GM21619 (cell line): ENCODE measurements around the gene CD93.

Source experiments
- ATAC-seq: cut with Tn5 transposase; IDR thresholded peaks from one replicate; pipeline ENCODE4 v1.9.1; 2021; ENCODE audit not compliant: unreplicated experiment

Gene CD93

DNA sequence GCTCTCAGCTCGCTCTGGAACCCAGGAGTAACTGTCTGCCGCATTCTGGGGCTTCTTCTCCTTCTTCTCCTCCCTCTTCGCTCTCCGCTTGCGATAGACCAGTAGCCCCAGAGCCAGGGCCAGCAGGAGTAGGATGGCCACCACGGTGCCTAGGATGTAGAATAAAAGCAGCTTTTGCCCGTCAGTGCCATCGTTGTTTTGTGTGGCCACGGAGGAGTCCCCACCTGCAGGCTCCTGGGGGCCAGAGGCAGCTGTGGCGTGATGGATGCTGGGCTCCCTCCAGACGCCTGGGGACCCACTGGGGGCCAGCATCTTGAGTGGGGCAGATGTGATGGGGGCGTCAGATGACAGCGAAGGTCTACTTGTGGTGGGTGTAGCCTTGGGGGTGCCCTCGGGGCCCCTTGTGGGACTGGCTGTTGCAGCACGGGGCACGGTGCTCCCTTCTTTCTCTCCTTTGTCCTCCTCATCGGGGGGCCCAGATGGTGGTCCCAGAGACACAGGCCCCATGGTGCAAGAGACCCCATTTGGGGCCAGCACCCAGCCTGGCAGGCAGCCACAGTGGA lies 1.8 kb downstream of the CD93 start:
- ATAC-seq, result no peak

DNA sequence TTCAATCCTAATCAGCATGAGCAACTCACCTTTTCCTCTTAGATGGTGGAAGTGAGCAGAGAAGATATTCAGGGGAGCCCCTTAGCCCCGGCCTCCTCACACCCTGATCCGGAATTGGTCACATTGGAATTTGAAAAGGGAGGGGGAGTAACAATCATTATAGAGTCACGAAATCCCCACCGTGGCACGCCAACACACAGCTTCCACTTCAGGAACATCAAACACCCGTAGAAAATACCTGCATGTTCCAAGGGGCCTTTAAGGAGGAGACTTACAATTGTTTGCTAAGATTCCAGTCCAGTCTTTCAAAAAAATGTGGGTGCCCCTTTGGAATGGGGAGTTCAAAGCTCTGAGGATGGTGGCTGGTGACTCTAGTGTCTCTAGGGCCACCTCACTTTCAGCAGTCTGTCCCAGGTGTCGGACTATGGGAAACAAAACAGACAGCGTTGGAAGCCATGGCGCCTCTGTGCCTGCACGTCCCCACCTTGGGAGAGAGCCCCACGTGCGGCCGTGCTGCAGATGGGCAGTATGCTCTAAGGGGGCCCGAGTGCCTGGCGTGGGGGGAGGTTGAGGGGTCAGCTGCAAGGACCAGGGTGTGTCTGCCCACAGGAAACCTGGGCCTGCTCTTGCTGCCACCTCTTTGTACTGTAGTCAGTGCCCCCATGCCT lies 2.4 kb downstream of the CD93 start:
- no peak for ATAC-seq

DNA sequence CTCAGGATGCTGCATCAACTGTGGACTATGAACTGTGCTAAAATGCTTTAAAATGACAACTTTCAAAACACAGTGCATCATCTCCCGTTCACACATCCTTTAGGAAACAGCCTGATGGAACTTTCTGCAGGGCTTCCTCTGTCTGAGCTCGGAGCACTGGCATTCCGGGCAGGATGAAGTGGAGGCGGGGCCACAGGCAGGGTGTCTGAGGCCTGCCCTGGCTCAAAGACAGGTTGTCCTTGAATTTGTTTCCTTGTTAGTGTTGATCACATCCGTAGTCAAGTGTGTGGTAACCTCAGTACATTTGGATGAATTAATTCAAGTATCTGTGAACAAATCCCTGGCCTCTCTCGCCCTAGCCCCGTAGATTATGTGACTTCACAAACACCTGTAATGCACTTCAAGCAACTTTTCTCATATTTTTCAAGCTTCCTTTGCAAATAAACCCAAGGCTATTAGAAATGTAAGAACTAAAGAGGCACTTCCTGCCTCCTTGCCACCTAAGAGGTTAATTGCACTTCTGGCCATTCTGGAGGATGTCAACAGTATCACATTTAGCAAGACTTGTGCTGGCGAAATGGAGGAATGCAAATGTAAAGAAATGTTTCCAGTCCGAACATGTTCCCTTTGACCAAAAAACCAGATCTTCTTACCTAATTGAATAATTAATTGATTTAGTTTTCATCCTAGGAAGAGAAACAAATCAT lies 3.1 kb downstream of the CD93 start:
- ATAC-seq, result no peak

DNA sequence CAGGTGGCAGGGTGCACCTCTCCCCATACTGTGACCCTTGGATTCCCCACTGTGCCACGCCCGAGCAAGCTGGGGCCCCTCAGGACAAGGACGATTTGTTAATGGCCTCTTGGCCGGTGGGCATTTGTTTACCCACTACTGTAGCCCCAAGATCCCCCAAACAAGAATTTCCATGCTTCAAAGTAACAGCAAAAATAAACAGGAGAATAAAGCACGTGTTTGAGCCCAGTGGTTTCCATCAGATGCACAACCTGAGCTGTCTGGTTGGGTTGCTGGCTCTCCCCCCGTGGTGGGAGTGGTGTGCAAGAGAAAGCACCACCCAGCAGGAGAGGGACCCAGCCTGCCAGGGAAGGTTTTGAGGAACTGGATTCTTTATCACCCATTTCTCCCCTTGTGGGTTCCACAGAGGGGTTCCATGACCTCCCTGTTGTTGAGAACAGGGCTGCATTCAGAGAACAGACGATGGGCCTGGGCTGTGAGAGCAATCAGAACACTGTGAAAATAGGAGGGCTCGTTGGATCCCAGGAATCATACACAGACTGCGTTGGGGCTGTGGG lies 4.8 kb downstream of the CD93 start:
- no peak for ATAC-seq

DNA sequence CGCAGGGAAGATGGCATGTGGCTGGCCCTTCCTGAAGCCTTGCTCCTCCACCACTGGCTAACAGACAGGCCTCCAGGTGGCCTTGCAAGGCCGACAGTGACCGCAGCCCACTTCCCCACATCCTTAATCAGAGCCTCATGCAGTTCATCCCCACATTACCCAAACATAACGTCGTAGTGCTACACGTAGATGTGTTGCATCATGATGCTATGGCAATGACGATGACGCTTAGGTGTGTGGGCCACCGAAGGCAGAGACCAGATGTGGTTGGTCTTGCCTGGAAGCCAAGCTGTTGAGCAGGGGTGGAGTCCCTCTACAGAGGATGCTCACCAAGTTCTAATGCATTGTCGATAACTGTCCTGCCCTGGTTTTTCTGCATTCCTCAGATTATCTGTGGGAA lies 5.6 kb downstream of the CD93 start:
- no peak for ATAC-seq

DNA sequence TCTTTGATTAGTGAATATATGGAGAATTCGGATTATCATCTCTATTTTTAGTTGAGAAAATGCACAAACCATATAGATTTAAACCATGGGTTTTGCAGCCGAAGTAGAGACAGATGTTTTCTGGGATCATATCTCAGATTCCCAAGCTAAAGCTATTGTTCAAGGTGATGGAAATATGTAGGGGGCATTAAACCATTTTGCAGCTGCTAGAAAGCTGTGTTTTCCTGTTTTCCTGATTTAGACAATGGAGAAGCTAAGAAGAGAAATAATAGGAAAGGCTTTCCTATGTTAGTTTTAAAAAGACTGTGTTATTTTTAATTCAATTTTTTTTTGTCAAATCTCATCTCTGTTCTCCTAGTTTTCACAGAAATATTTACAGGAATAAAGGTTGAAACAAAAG lies 6.2 kb downstream of the CD93 start:
- ATAC-seq, result no peak

DNA sequence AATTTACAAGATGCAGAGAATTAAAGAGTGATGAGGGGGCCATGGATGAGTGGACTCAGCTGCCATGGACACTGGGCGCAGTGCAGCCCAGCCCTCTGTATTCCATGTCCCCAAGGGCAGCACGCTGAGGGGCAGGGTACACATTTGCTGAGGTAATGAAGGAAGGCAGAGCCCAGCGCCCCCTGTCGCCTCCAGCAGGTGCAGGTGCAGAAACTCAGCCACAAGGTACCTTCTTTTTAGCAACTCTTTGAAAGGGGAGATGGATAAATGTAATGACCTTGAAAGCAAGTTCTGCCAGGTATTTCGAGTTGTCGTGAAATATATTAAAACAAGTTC lies 7.1 kb downstream of the CD93 start:
- no peak for ATAC-seq

DNA sequence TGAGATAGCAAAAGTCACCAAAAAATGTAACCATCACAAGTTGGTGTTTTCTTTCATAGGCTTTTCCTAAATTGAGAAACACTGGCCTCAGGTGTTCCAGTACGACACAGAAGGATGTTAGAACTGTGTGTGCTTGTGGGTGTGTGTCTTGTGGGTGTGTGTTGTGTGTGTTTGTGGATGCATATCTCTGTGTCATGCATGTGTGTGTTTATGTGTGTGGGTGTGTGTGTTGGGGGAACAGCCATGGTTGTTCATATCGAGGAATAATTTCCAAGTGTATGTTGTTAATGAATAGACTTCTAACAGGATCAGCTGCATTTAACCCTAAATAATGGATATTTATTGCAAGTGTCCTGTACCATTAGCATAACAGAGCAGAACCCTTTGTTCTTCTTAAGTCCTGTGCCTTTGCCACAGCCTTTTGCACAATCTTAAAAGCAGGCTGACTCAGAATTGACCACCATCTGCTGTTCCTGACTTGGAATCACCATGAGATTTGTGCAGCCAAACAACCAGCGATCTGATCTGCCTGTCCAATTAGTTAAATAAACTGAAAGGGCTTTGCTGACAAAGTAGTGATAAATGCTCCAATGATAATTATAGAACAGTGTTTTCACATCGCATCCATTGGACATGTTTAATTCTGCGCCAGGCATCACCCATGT lies 7.6 kb downstream of the CD93 start:
- no peak for ATAC-seq

DNA sequence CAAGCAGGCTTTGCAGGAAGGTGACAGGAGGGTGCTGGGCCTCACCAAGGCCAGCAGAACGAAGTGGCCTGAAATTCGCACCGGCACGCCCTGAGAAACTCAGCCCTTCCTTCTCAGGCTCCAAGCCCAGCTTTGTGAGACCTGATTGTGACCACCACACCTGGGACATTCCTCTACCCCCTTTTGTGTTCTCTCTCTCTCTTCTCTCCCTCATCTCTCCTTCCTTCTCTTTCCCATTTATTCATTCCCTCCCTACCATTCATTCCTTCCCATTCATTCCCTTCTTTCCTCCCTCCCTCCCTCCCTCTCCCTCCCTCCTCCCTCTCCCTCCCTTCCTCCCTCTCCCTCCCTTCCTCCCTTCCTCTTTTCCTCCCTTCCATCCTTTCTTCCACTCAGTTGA lies 8.8 kb downstream of the CD93 start:
- no peak for ATAC-seq

DNA sequence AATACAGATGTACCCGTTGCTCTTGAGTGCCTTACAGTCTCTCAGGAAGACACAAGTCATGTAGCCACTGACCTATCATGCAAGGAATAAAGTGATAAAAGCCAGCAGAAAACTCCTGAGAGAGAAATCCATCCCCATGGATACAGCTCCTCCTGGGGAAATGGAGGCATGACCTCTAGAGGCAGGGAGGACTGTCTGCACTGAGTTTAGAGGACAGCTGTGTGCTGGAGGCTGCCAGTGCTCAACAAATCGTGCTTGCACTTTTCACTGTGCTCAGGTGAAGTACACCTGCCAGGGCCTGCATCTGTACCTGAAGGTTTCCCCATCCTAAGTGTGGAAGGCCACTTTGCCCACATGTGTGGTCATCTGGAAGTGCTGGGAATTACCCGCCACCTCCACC lies 12.1 kb downstream of the CD93 start:
- ATAC-seq, result no peak

DNA sequence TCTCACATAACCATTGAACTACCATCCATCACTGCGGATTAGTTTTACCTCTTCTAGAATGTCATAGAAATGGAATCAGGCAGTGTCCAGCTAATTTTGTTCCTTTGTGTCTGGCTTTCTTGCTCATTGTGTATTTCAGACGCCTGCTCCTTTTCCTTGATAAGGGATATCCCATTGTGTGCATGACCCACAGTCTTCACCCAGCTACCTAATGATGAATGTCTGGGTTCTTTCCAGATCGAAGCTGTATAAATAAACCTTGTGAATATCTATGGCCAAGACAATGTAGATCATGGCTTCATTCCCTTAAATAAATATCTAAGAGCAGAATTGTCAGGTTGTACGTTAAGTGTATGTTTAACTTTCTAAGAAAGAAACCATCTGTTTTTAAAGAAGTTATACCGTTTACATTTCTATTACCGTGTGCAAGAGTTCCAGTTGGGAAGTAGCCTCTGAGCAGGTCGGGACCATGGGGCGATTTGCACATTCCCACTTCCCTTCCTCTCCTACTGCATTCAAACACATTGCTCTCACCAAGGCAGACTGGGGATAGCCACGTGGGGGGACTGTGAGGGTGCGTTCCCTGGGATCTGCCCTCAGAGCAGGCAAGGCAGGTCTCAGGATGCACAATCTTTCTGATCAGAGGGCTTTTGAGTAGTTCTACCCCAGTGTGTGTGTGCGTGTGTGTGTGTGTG lies 13.1 kb downstream of the CD93 start:
- ATAC-seq, result no peak

DNA sequence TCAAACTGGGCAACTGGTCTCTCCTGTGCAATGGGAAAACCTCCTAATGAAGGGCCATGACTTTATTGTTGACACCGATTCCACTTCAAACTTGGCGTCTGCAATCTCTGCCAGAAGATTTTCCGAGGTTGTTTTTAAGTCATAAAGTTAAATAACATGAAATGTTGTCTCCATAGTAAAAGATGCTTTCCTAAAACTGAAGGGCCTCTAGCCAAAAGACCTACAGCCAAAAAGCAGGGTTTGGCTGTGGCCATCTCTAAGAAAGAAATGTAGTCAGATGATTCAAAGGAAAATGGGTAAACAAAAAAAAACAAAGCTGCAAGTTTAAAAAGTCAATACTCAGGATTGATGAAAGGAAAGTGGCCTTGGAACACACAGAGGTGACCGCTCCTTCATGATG lies 14.1 kb downstream of the CD93 start:
- ATAC-seq, result no peak

DNA sequence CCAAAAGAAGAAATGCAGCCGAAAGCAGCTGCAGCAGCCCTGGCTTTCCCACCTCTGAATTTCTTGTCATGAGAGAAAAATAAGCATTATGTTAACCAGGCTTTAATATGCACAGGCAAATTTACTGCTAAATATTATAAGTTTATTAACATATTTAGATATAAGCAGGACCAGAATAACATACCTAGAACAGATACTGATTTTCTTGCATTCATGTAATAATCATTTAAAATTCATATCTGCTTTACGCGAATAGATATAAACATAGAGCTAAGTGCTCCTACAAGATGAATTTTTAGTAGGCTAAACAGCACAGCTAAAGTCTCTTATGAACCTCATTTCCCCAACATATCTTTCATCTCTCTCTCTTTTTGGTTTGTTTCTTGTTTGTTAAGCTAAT lies 14.7 kb downstream of the CD93 start:
- no peak for ATAC-seq

DNA sequence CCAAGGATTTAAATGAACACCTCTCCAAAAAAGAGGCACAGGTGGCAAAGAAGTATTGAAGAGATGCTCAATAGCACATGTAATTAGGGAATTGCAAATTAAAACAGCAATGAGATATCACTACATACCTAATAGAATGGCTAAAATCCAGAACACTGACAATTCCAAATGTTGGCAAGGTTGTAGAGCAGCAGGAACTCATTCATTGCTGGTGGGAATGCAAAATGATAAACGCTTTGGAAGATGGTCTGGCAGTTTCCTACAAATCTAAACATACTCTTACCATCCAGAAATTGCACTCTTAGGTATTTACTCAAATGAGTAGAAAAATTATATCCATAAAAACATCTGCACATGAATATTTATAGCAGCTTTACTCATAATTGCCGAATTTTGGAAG lies 17.0 kb downstream of the CD93 start:
- ATAC-seq, result no peak

DNA sequence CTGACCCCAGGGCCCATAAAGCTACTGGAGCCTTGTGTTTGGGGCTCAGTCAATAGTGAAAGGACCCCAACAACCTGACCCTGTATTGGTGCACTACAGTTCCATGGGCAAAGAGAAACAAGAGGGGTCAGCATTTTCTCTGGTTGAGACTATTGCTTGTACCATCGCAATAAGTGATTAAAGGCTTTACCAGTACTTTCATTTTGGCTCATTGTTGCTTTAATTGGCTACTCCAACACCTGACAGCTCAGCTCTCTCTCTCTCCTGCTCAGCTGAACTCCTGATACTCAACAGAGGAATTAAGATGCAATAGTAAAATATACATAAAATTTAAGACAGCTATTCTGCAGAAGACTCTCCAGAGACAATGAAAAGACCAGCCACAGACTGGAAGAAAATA lies 17.8 kb downstream of the CD93 start:
- no peak for ATAC-seq

DNA sequence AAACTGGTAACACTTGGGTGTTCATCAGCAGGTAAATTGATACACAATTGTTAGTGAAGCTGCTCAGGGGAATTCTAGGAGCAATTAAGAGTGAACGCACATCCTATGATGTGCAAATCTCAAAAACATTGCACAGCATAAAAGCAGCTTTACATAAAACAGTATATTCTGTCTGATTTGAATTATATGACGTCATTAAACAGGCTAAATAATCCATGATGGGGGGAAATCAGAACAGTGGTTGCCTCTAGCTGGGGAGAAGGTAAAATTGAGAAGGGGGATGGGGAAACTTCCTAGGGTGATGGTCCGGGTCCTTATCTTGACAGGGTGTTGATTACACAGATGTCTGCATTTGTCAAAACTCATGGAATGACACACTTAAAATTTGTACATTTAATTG lies 19.4 kb downstream of the CD93 start:
- no peak for ATAC-seq

DNA sequence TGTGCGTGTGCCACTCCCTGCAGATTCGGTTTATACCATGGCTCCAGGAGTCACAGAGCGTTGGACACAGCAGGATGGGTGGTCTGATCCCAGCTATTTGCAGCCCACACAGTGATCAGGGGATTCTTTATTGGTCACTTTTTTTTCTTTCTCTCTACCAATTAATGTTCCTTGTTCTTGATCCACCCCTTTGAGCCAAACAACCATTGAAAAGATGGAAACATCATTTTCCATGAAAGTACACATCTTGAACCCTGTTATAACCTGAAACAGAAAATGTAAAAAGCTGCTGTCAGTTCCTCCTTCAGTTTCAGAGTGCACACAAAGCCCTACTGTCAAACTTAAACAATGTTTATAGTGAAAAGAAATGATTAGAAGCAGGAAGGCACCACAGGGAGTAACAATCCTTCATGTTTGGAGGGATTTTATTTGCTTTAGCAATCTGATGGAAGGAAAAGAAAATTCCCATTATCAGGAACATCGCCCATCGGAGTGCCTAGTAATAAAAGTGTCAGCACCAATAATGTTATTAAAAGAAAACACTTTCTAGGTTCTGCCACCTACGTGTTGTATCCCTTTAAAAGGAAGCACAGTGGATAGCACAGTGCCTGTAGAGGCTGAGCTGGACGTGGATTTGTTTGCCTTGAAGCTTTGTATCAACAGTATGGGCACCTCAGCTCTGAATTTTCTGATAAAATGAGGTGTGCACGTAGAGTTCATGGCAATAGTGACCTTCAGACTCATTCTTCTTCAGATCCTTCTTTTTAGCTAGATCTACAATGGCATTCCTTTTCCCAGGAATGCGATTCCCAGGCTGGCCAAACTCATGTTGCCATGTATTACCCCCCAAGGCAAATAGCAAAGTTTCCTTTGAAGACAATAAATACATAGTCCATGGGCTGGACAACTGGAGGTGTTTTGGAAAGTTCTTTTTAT lies 20.6 kb downstream of the CD93 start:
- no peak for ATAC-seq

DNA sequence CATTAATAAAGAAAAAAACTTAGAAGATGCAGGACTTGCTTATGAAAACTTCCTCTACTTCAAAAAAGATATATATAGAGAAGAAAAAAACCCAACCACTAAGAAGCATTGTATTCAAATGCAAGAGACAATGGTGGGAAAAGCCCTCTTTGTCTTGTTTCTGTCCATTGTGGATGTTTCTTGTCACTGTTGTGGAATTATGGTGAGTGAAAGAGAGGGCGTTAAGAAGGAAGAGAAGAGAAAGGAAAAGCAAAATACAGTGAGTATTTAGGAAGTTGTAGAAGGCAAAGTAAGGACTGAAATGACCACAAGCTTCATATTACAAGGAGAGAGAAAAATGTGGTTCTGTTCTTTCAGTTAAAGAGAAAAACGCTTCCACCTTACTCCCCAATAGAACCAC lies 22.5 kb downstream of the CD93 start:
- ATAC-seq, result no peak

DNA sequence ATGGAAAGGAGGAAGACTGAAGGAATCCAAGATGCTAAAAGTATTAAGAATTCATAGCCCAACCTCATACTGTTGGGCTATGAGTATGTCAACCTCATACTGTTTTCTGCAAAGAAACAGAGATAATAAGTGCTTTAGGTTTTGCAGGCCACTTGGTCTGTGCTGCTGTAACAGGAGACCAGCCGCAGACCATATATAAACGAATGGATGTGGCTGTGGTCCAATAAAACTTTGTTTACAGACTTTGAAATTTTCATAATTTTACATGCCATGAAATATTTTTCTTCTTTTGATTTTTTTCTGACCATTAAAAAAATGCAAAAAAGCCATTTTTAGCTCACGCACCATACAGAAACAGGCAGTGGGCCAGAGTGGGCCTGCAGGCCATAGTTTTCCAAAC lies 23.0 kb downstream of the CD93 start:
- ATAC-seq, result no peak

DNA sequence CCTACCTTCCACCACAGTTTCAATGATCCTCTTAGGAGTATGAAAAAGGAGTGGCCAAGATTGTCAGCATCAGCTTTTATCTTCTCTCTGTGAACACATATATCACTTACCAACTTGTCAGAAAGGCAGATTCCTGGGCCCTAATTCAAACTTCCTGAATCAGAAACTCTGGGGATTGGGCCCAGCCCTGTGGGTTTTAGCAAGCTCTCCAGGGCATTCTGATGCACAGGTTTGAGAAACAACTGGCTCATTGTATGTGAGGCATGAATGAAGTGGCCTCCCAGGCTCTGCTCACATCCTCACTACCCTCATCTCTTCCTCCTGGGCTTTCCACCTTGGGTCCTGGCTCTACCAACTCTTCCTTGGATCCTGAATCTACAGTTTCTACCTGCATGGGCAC lies 23.5 kb downstream of the CD93 start:
- no peak for ATAC-seq
